ENCODE data around the gene HCFC1.

The HCFC1 gene

DNA sequence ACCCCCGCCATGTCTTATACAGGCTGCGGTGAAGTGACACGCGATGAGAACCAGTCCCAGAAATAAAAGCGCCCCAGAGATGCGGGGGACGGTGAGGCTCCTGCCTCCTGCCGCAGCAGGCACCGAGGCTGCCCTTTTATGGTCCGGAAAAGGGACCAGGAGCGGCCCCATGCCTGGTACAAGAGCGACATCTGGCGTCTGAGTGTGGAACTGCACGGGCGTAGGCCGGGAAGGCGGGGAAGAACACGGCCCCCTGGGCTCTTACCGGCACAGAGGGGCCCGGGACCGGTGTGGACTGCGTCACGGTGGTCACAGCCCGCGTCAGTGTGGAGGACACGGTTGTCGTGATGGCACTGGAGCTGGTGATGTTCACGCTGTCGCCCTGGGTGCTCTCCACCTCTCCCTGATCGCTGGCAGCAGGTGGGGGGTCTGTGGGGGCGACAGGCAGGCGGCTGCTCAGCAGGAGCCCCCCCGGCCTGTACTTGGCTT lies 18.2 kb downstream of the HCFC1 start:
- Mint-ChIP-seq H3K4me1 (ENCODE audit: low read depth) (peaks cover 19% of the 10 kb centered on the region), H3K9me3 (no peaks in the 10 kb centered on the region), H3K27ac (no peak overlapping the region), H3K36me3 (ENCODE audit: low read depth) (peaks cover 100% of the 10 kb centered on the region), H3K4me3 (no peak overlapping the region), H3K27me3 (no peaks in the 10 kb centered on the region)
- intact Hi-C loops (cut with micrococcal nuclease) = loop anchor here (5.0 kb wide), 1 partner anchor 191 kb away; the partner anchor contains the start of gene PLXNB3

DNA sequence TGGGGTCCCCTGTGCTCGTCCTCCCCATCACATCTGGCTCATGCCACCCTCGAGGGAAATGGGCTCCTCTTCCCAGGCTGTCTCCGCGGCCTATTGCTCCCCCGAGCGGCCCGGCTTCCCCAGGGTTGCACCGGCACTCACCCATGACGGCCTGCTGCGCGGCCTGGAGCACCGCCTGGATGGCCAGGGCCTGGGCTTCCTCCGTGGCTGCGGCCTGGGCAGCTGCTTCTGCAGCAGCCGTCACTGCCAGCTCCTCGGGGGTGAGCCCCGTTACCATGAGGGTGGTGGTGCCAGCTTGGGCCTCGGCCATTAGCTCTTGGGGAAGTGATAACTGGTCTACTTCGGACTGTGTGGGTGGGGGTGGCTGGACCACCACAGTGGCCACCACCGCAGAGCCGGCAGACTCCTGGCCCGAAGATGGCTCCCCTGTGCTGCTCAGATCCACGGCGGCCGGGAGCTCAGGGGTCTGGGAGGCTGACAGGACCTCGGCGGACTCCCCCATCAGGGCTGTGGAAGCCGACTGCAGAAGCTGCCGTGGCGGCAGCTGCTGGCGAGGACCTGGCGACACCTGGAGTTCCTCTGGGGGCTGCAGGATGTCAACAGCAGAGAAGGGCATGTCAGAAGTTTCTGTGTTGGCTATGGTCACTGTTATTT lies 19.1 kb downstream of the HCFC1 start:
- Mint-ChIP-seq H3K9me3 (no peaks in the 10 kb centered on the region), H3K36me3 (ENCODE audit: low read depth) (peaks cover 100% of the 10 kb centered on the region), H3K4me1 (ENCODE audit: low read depth) (peaks cover 25% of the 10 kb centered on the region), H3K4me3 (no peak overlapping the region), H3K27ac (no peak overlapping the region), H3K27me3 (no peaks in the 10 kb centered on the region)
- intact Hi-C loops (cut with micrococcal nuclease) = loop anchor here (5.0 kb wide), 1 partner anchor 190 kb away; the partner anchor contains the start of gene PLXNB3

DNA sequence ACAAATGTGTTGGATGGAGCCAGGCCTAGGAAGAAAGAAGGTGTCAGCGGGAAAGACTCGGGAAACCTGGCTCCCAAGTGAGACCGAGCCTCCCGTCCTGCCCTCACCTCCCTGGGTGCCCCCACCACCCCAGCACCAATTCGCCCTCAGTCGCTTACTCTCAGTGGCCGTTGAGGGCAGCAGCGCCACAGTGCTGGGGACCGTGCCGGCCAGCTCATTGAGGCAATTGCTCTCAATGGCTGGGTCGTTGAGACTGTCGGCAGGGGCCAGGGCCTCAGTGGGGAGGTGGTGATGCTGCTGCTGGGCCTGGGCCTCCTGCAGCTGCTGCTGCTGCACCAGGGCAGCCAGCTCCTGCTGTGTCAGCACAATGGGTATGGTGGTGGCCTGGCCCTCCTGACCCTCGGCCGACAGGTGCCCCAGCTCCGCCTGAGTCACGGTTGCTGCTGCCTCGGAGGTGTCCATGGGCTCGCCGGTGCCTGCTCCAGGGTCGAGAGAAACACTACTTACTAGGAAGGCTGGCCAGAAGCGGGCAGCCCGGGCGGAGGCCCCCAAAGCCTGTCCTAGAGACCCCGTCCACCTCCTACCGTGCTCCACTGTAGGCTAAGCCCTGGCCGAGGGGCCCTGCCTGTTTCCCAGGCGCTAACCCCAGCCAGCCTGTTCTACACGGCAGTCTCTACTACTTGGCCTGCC lies 19.8 kb downstream of the HCFC1 start:
- intact Hi-C loops (cut with micrococcal nuclease) = loop anchor here (5.0 kb wide), 1 partner anchor 190 kb away; the partner anchor contains the start of gene PLXNB3
- Mint-ChIP-seq H3K4me3 (no peak overlapping the region), H3K9me3 (no peaks in the 10 kb centered on the region), H3K27ac (no peak overlapping the region), H3K36me3 (ENCODE audit: low read depth) (peaks cover 97% of the 10 kb centered on the region), H3K27me3 (no peaks in the 10 kb centered on the region), H3K4me1 (ENCODE audit: low read depth) (peaks cover 32% of the 10 kb centered on the region)

DNA sequence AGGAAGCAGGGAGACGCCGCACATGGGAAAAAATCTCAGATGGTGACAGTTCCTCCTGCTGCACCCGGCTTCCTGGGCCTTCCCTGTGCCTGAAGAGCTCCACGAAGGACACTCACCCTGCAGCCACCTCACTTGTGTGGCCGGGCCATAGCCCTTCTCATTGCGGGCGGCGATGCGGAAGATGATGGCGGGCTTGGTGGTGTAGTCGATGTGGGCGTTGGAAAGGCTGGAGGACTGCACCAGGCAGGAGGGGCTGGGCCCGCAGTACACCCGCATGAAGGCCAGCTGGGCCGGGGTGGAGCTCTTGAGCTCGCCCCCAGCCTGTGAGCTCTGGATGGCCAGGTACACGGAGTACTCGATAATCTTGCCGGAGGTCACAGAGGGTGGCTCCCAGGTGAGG lies 21.5 kb downstream of the HCFC1 start:
- no peak overlapping the region for H3K4me3 Mint-ChIP-seq
- H3K36me3 Mint-ChIP-seq (ENCODE audit: low read depth) = peaks cover 80% of the 10 kb centered on the region
- H3K27ac Mint-ChIP-seq = no peak overlapping the region
- H3K4me1 Mint-ChIP-seq (ENCODE audit: low read depth) = peaks cover 37% of the 10 kb centered on the region
- no peaks in the 10 kb centered on the region for H3K27me3 Mint-ChIP-seq
- no peaks in the 10 kb centered on the region for H3K9me3 Mint-ChIP-seq
- intact Hi-C loops (cut with micrococcal nuclease) = loop anchor here (5.0 kb wide), 1 partner anchor 188 kb away; the partner anchor contains the start of gene PLXNB3

DNA sequence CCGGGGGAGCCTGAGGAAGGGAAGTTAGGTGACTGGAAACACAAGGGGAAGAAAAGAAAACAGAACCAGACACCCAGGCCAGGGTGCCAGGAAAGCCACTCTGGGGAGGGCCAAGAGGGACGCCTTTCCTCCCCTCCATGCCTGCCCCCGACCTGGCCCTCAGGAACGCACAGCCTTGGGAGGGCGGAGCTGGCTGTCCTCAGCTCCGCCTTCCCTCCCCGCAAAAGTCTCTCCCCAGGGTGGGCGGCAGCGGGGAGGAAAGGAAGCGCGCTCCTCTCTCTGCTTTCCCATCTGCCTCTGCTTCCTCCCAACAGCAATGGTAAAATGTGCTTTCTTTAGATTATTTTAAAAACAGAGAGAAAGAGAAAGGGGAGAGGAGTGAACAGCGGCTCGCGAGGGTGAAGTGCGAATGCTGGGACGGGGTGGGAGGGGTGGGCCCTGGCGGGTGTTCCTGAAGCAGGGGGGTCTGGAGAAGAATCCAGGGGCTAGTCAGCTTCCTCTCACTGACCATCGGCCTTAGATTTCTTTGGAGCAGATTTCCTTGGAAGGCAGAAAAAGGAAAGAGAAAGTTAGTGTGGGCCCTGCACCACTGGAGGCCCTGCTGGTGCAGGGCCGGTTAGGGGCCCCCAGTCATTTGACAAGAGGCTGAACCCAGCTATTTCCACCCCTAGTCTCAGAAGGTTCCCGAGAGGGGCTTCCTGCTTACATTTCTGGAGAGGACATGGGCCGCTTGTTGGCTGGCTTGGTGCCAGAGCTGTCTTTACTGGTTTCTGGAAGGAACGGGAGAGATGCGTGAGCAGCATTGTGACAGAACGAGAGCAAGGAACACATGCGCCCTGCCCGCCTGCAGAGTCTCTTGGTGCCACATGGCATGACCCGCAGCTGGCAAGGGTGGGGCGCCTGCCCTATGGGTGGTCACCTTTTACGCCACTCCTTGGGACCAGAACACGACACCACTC lies 22.5 kb downstream of the HCFC1 start:
- intact Hi-C loops (cut with micrococcal nuclease) = no loop called here
- Mint-ChIP-seq H3K4me1 (ENCODE audit: low read depth) (peaks cover 41% of the 10 kb centered on the region), H3K36me3 (ENCODE audit: low read depth) (peaks cover 76% of the 10 kb centered on the region), H3K9me3 (no peaks in the 10 kb centered on the region), H3K4me3 (no peak overlapping the region), H3K27ac (peak overlapping the region; percentile 58), H3K27me3 (no peaks in the 10 kb centered on the region)

DNA sequence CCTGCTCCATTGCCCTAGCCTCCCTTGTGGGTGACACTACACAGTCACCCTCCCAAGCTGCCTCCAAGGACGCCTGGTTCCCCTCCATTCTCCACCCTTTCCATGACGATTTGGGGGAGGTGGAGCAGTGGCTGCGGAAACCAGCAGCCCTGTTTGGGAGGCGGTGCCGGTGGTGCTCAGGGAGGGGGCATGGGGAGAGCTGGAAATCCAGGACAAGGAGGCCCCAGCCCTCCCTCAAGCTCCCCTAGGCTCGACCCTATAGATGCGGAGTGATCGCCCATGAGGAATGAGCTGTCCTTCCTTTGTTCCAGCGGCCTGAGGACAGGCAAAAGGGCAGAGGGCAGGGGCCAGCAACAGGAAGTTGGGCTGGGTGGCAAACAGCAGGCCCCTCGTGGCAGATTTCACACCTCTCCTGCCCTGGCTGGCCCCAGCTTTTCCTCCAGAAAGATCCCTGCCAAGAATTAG lies 23.6 kb downstream of the HCFC1 start:
- Mint-ChIP-seq H3K36me3 (ENCODE audit: low read depth) (peaks cover 72% of the 10 kb centered on the region), H3K9me3 (no peaks in the 10 kb centered on the region), H3K4me1 (ENCODE audit: low read depth) (peaks cover 47% of the 10 kb centered on the region), H3K27ac (peak overlapping the region; percentile 58), H3K4me3 (no peak overlapping the region), H3K27me3 (no peaks in the 10 kb centered on the region)
- intact Hi-C loops (cut with micrococcal nuclease) = no loop called here

DNA sequence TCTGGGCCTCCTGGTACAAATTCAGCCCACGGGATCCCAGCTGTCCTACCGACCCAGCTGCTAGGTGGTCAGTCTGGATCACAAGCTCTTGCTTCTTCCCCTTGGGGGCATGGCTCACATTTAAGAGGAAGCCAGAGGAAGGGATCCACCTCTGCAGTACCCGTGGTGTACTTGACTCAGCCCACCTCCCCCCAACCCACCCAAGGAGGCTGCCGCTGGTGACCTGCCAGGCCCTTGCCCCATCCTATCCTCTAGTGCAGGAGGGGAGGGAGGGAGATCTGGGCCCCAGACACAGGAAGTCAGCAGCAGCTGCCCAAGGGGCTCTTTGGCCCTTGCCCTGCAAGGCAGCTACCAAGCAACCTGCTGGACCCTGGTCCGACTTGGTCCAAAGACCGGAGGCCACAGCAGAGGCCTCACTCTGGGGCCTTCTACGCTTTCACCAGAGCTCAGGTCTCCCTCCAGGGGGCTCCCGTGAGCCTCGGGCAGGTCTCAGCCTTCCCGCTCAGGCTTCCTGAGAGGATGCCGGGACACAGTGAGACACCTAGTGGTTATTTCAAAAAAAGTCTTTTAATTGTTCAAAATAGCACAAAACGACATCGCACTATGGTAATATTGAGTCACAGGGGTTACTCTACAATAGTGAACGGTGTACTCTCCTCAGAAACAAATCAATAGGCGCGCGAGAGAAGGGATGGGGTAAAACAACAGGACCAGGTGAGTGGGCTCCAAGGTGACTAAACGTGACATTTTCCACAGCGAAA lies 24.4 kb downstream of the HCFC1 start:
- H3K27me3 Mint-ChIP-seq = no peaks in the 10 kb centered on the region
- peaks cover 56% of the 10 kb centered on the region for H3K4me1 Mint-ChIP-seq (ENCODE audit: low read depth)
- no peaks in the 10 kb centered on the region for H3K9me3 Mint-ChIP-seq
- peaks cover 72% of the 10 kb centered on the region for H3K36me3 Mint-ChIP-seq (ENCODE audit: low read depth)
- intact Hi-C loops (cut with micrococcal nuclease) = no loop called here
- peak overlapping the region; percentile 47 for H3K27ac Mint-ChIP-seq
- no peak overlapping the region for H3K4me3 Mint-ChIP-seq

DNA sequence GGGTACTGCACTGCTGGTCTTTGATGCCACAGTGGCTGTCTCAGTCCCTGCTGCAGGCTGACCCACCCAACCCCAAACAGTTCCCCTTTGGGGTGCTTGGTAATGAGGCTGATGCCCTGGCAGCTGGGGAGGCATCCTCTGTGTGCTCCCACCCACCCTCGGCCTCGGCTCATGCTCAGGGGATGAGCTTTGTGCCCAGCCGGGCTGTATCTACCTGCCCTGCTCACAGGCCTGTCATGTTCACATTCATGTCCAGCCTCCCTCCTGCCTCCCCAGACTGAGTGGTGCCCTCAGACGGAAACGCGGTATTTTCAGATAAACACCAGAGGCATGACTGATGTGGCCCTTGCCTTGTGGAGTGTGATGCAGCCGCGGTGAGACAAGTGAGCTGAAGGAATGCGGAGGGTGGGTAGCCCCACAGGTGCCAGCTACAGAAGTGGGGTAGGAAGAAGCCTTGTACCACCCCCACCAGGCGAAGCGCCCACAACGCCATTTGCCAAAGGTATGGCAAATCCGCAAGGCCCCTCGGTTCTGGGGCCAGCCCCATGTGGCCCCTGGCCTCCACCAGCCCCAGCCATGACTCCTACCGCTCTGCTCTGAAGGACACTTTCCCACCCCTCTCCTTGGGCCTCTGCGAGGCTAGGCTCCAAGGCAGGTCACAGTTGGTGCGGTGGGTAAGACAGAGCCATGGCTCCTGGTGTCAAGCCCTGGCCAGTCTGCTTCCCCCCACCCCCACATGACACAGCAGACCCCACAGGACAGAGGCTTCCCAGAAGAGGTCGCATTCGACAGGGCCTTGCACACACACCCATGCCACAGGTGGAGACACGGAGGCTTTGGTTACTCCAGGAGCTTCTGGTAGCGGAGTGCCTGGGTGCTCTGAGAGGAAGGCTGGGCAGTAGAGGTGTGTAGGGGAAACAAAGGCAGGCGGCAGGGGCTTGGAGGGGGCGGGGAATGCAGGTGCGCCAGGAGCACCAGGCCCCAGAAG lies 25.4 kb downstream of the HCFC1 start:
- Mint-ChIP-seq H3K9me3 (no peaks in the 10 kb centered on the region), H3K27me3 (no peaks in the 10 kb centered on the region), H3K27ac (peak overlapping the region; percentile 47), H3K36me3 (ENCODE audit: low read depth) (peaks cover 68% of the 10 kb centered on the region), H3K4me1 (ENCODE audit: low read depth) (peaks cover 61% of the 10 kb centered on the region), H3K4me3 (no peak overlapping the region)
- intact Hi-C loops (cut with micrococcal nuclease) = no loop called here

DNA sequence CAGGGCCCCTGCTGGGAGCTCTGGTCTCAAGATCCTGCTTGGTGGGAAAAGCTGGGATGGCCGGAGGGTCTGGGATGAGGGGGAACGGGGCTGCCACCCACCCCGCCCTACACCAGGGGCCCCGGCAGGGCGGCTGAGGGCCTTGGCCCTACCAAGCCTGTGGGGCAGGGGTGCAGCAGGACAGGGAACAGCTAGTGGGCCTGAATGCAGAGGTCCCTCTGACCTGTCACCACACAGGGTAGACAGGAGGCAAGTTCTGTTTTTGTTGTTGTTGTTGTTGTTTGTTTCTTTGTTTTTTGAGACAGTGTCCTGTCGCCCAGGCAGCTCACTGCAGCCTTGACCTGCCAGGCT lies 26.8 kb downstream of the HCFC1 start:
- H3K4me3 Mint-ChIP-seq = peak overlapping the region; percentile 98
- peaks cover 66% of the 10 kb centered on the region for H3K4me1 Mint-ChIP-seq (ENCODE audit: low read depth)
- intact Hi-C loops (cut with micrococcal nuclease) = no loop called here
- peak overlapping the region; percentile 90 for H3K27ac Mint-ChIP-seq
- no peaks in the 10 kb centered on the region for H3K27me3 Mint-ChIP-seq
- H3K36me3 Mint-ChIP-seq (ENCODE audit: low read depth) = peaks cover 67% of the 10 kb centered on the region
- no peaks in the 10 kb centered on the region for H3K9me3 Mint-ChIP-seq

DNA sequence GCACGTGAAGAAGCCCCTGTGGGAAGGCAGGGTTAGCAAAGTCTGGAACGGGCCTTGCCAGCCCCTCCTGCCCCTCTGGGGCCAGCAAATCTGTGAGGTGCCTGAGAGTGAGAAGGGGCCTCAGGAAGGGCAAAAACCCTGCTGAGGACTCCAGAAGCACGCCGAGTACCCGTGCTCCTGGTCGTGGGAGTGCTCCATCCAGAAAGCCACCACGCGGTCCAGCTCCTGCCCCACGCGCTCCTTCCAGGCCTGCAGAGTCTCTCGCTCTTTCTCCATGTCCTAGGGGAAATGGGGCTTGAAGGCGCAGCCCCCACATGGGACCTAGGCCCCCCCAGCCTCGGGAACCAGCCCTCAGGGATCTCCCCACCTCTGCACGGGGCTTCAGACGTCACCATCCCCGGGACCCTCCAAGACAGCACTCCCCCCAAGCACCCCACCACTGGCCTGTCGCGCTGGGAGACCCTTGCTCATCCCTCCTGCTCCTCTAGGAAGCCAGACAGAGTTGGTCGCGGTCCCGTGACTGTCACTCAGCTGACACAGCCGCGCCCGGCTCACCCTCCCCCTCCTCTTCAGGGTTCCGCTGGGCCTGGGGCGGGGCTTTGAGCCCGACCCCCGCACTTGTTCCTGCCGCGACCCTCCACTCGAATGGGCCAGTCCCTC lies 27.3 kb downstream of the HCFC1 start, which contains the start of gene RENBP:
Gene RENBP, minus strand, starts transcription at position 504 of the 660 bp plus-strand sequence. Its CDS starts 33 bp downstream, at position 471.
- H3K9me3 Mint-ChIP-seq = no peaks in the 10 kb centered on the region
- no peaks in the 10 kb centered on the region for H3K27me3 Mint-ChIP-seq
- H3K36me3 Mint-ChIP-seq (ENCODE audit: low read depth) = peaks cover 67% of the 10 kb centered on the region
- H3K4me3 Mint-ChIP-seq = peak within 1 kb of the TSS; percentile 98
- intact Hi-C loops (cut with micrococcal nuclease) = no loop called here
- peak within 1 kb of the TSS; percentile 90 for H3K27ac Mint-ChIP-seq
- peaks cover 66% of the 10 kb centered on the region for H3K4me1 Mint-ChIP-seq (ENCODE audit: low read depth)

DNA sequence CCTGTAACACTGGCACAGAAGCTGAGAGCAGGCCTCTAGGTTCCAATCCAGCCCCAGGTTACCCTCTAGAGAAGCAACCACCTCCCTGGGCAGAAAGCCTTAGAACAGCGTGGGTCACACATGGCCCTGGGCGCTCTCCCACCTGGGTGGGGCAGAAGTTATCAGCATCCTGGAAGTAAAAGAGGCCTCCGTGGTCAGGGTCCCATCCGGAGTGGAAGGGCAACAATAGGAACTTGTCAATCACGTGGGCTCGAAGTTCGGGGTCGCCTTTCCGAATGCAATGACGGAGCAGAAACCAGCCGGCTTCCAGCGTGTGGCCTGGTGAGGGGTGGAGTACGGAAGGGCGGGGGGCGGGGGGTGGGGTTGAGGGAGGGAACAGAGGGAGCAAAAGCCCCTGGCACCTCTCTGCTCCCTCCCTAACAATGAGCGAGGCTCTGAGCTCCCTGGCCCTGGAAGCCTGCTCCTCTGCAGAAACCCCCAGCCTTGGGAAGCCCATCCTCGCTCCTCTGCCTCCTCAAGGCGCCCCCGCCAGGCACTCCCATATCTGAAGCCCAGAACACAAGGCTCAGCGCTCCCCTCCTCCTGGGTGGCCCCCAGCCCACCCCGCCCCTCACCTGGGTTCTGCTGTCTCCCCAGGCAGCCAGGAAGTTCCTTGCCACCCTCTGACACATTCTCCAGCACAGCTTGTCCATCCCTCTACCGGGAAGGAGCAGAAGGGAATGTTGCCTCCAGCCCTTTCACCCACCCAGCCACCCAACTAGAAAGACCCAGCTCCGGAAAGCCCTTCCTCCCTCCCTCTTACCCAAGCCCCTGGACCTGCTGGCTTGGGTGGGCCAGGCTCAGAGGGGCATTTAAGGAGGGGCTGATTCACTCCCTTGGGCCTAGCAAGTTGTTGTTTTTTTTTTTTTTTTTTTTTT lies 30.0 kb downstream of the HCFC1 start:
- peaks cover 62% of the 10 kb centered on the region for H3K36me3 Mint-ChIP-seq (ENCODE audit: low read depth)
- intact Hi-C loops (cut with micrococcal nuclease) = no loop called here
- H3K4me1 Mint-ChIP-seq (ENCODE audit: low read depth) = peaks cover 52% of the 10 kb centered on the region
- no peak overlapping the region for H3K27ac Mint-ChIP-seq
- peak overlapping the region; percentile 98 for H3K4me3 Mint-ChIP-seq
- no peaks in the 10 kb centered on the region for H3K9me3 Mint-ChIP-seq
- no peaks in the 10 kb centered on the region for H3K27me3 Mint-ChIP-seq
